Measurements from ENCODE around the gene PRR12. TPM values are rescaled to one million over a fixed set of nuclear protein-coding genes. Genes with fewer than 3 reads are reported as not detected.

The PRR12 gene
- total and polyA plus RNA-seq, 9 of the 15 experiments (the other 6 are each of a cell fraction or from before 2014, with no cell fraction given) = 0.01 to 21.1 (median 0.98) TPM

DNA sequence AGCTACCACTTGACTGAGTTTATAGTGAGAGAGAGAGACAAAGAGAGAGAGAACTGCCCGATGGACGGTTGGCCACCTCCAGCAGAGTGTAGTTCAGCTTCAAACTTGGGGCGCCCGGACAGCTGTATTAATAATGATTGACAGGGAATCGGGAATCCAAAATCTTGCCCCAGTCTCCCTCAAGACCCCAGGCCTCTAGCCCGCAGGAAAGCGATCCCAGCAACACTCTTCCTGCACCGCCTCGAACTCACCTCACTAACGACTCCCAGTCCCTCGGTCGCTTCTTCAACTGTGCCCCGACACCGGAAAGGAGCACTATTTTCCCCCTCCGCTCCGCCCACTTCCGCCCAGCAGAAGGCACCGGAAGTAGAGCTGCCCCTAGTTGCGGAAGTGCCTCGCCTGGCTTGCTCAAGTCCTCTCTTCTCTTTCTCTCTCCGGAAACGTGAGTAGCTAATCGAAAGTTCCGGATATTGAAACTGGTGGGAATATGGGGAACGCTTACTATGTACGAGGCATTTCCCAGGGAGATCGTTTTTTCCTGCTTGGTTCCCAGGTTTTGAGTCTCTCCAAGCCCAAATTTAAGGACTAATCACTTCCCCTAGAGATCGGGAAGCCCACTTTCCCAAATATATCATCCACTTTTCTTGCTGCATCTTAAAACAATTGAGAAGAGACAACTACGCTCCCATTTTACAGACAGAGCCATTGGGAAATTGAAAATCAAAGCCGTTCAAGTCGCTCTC, 10.5 kb upstream of the PRR12 start, which contains the start of gene NOSIP (continued):
- TF ChIP-seq, protein P1, sequence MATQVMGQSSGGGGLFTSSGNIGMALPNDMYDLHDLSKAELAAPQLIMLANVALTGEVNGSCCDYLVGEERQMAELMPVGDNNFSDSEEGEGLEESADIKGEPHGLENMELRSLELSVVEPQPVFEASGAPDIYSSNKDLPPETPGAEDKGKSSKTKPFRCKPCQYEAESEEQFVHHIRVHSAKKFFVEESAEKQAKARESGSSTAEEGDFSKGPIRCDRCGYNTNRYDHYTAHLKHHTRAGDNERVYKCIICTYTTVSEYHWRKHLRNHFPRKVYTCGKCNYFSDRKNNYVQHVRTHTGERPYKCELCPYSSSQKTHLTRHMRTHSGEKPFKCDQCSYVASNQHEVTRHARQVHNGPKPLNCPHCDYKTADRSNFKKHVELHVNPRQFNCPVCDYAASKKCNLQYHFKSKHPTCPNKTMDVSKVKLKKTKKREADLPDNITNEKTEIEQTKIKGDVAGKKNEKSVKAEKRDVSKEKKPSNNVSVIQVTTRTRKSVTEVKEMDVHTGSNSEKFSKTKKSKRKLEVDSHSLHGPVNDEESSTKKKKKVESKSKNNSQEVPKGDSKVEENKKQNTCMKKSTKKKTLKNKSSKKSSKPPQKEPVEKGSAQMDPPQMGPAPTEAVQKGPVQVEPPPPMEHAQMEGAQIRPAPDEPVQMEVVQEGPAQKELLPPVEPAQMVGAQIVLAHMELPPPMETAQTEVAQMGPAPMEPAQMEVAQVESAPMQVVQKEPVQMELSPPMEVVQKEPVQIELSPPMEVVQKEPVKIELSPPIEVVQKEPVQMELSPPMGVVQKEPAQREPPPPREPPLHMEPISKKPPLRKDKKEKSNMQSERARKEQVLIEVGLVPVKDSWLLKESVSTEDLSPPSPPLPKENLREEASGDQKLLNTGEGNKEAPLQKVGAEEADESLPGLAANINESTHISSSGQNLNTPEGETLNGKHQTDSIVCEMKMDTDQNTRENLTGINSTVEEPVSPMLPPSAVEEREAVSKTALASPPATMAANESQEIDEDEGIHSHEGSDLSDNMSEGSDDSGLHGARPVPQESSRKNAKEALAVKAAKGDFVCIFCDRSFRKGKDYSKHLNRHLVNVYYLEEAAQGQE (IDR thresholded peaks at IDR 0.05; ENCODE audit: borderline replicate concordance) = no peak
- TF ChIP-seq, protein P1 (CRISPR knock-in tag; IDR thresholded peaks at IDR 0.05; ENCODE audit: low read depth) = 0 out of 2 replicates have a peak, but pooled peaks have one; percentile 58
- TF ChIP-seq NR2F6 (CRISPR knock-in tag; IDR thresholded peaks at IDR 0.05) (no peak), TEAD2 (tag; IDR thresholded peaks at IDR 0.05) (no peak), MYBL2 (IDR thresholded peaks at IDR 0.05; ENCODE audit: low read depth) (no peak), MYBL2 (CRISPR knock-in tag; IDR thresholded peaks at IDR 0.05; ENCODE audit: borderline replicate concordance) (no peak), KLF16 (IDR thresholded peaks at IDR 0.05) (no peak), L3MBTL2 (IDR thresholded peaks at IDR 0.05) (peak; percentile 70; the same call in 1 of the 2 replicates), POLR3G (IDR thresholded peaks at IDR 0.05; ENCODE audit: extremely low read depth, insufficient read length, insufficient replicate concordance) (no peak), MTA1 (IDR thresholded peaks at IDR 0.05; ENCODE audit: borderline replicate concordance) (peak; percentile 42; the same call in 1 of the 2 replicates), ZFPM2 (CRISPR knock-in tag; IDR thresholded peaks at IDR 0.05) (no peak), TCF3 (CRISPR knock-in tag; IDR thresholded peaks at IDR 0.05) (no peak), ZNF280B (CRISPR knock-in tag; IDR thresholded peaks at IDR 0.05) (no peak), NONO (IDR thresholded peaks at IDR 0.05; ENCODE audit: low read depth in 2 of 2, low read length in 1 of 2) (peak; percentile 36 to 43; a peak in 1 of 4 replicates), ETV6 (IDR thresholded peaks at IDR 0.05; ENCODE audit: borderline replicate concordance in 1 of 2, low read depth in 2 of 2, low read length in 1 of 2) (peak; percentile 7 to 15; a peak in 1 of 4 replicates), ETV6 (CRISPR knock-in tag; IDR thresholded peaks at IDR 0.05; ENCODE audit: borderline replicate concordance) (no peak), PHF8 (IDR thresholded peaks at IDR 0.05; ENCODE audit: borderline replicate concordance, low read length) (peak; percentile 94)
- TF ChIP-seq, protein P2, sequence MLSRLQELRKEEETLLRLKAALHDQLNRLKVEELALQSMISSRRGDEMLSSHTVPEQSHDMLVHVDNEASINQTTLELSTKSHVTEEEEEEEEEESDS (CRISPR knock-in tag; IDR thresholded peaks at IDR 0.05) = no peak

All from K562 (cell line).